ENCODE measurements around the gene CASTOR2. TPM values are rescaled to one million over a fixed set of nuclear protein-coding genes. Genes with fewer than 3 reads are reported as not detected.
"Not testable (repeated sequence)": the region's sequence is repeated elsewhere in the genome, so short reads cannot be mapped to it uniquely, and the experiment has no call there.

CASTOR2 gene
- polyA plus RNA-seq, 4 donors, result 4.2 to 7.2 (median 5.3) TPM

GRCh38 chr7:75048435-75049379 lies 84.2 kb downstream of the CASTOR2 start:
- DNase-seq (ENCODE audit: low read depth in 4 of 4, low spot score in 3 of 4), result no peak

GRCh38 chr7:75049817-75050216 lies 85.3 kb downstream of the CASTOR2 start:
- DNase-seq (ENCODE audit: low read depth in 4 of 4, low spot score in 3 of 4), result no peak

GRCh38 chr7:75050501-75050900 lies 86.0 kb downstream of the CASTOR2 start:
- DNase-seq (ENCODE audit: low read depth in 4 of 4, low spot score in 3 of 4), result no peak

- no peak for DNase-seq (ENCODE audit: low read depth in 4 of 4, low spot score in 3 of 4)
These were observed 90.2 kb downstream of the CASTOR2 start for GRCh38 chr7:75054744-75055143.

GRCh38 chr7:75055155-75055554 lies 90.7 kb downstream of the CASTOR2 start:
- no peak for DNase-seq (ENCODE audit: low read depth in 4 of 4, low spot score in 3 of 4)

- no peak for DNase-seq (ENCODE audit: low read depth in 4 of 4, low spot score in 3 of 4)
These were observed 91.6 kb downstream of the CASTOR2 start for GRCh38 chr7:75055830-75056772.

GRCh38 chr7:75058406-75058805 lies 93.9 kb downstream of the CASTOR2 start:
- no peak for DNase-seq (ENCODE audit: low read depth in 4 of 4, low spot score in 3 of 4)

- no peak for DNase-seq (ENCODE audit: low read depth in 4 of 4, low spot score in 3 of 4)
These were observed 99.8 kb downstream of the CASTOR2 start for GRCh38 chr7:75064291-75064690.

GRCh38 chr7:75064801-75065200 lies 100.3 kb downstream of the CASTOR2 start:
- DNase-seq (ENCODE audit: low read depth in 4 of 4, low spot score in 3 of 4), result no peak

GRCh38 chr7:75066521-75066920 lies 102.0 kb downstream of the CASTOR2 start:
- no peak for DNase-seq (ENCODE audit: low read depth in 4 of 4, low spot score in 3 of 4)

- no peak for DNase-seq (ENCODE audit: low read depth in 4 of 4, low spot score in 3 of 4)
These were observed 108.4 kb downstream of the CASTOR2 start for GRCh38 chr7:75072981-75073283.

- not testable (repeated sequence) for DNase-seq (ENCODE audit: low read depth in 4 of 4, low spot score in 3 of 4)
These were observed 109.7 kb downstream of the CASTOR2 start for GRCh38 chr7:75074262-75074641.

Other genes starting within 250 kb of the CASTOR2 start
- gene NCF1, start 190.7 kb upstream of the CASTOR2 start, polyA plus RNA-seq (ENCODE audit: insufficient read length in 4 of 4), result 1 to 10 TPM in 3 of 4 donors, under 1 TPM in 1; 0.84 to 1.6 (median 1.6) TPM
- gene GTF2IRD2, start 113.1 kb upstream of the CASTOR2 start, polyA plus RNA-seq (ENCODE audit: insufficient read length in 4 of 4), result 10 to 100 TPM; 20.3 to 28.7 (median 24.3) TPM
- gene RCC1L, start 109.1 kb downstream of the CASTOR2 start, polyA plus RNA-seq (ENCODE audit: insufficient read length in 4 of 4), result 10 to 100 TPM; 39.7 to 50.0 (median 46.7) TPM
- 10 to 100 TPM; 35.9 to 58.6 (median 45.8) TPM for gene GTF2IRD2B, start 127.9 kb downstream of the CASTOR2 start, polyA plus RNA-seq (ENCODE audit: insufficient read length in 4 of 4)

Data from right renal pelvis (tissue), 4 donors.